Keratinocyte (primary cell): ENCODE data around the gene ERVK3-1. TPM values are rescaled to one million over a fixed set of nuclear protein-coding genes. Genes with fewer than 3 reads are reported as not detected.

Experiments
- DNase-seq: peaks from one replicate; pipeline ENCODE4 v3.0.0-alpha.2; 2011; ENCODE audit warnings: low read depth, missing footprints, low spot score
- FAIRE-seq: peaks from 2 replicates; lab custom pipeline; 2011; peaks lifted over from hg19 to GRCh38; lab: Jason Lieb, UNC
- H2AFZ ChIP-seq: 2 replicates; pipeline ENCODE4 v1.6.0; 2012; ENCODE audit warnings: low read length, control low read depth, inconsistent platforms; ENCODE audit not compliant: control insufficient read depth
- H3K27ac ChIP-seq: 2 replicates; pipeline ENCODE4 v1.5.1; 2011; ENCODE audit warnings: low read length; ENCODE audit not compliant: control insufficient read depth, insufficient read depth
- H3K27me3 ChIP-seq: 3 replicates; pipeline ENCODE4 v1.6.0; 2011; ENCODE audit warnings: low read length; ENCODE audit not compliant: control insufficient read depth, insufficient read depth; ENCODE audit errors: extremely low read depth
- H3K36me3 ChIP-seq, 2 experiments: 2 replicates in 1 of 2; 3 replicates in 1 of 2; pipeline ENCODE4 v1.5.1; 2011; ENCODE audit warnings: low read length in 2 of 2, mild to moderate bottlenecking in 1 of 2; ENCODE audit not compliant: control insufficient read depth in 2 of 2, insufficient read depth in 2 of 2; ENCODE audit errors: extremely low read depth in 1 of 2
- H3K4me1 ChIP-seq: 3 replicates; pipeline ENCODE4 v1.5.1; 2011; ENCODE audit warnings: low read length; ENCODE audit not compliant: control insufficient read depth, insufficient read depth; ENCODE audit errors: extremely low read depth
- H3K4me2 ChIP-seq: 3 replicates; pipeline ENCODE4 v1.6.0; 2011; ENCODE audit warnings: low read depth, low read length; ENCODE audit not compliant: control insufficient read depth, insufficient read depth; ENCODE audit errors: extremely low read depth
- H3K4me3 ChIP-seq, 3 experiments: fragments of 200-600 bp in 1 of 3; sonication (generic) in 1 of 3; 2 replicates in 2 of 3; 3 replicates in 1 of 3; pipeline ENCODE4 v1.5.1; 2011 to 2016; ENCODE audit warnings: low read length in 3 of 3, mild to moderate bottlenecking in 3 of 3, control low read depth in 2 of 3, inconsistent platforms in 1 of 3, low read depth in 1 of 3, mixed read lengths in 1 of 3, mixed run types in 1 of 3, moderate library complexity in 1 of 3; ENCODE audit not compliant: control insufficient read depth in 2 of 3, insufficient read depth in 2 of 3; ENCODE audit errors: extremely low read depth in 1 of 3
- H3K79me2 ChIP-seq: 2 replicates; pipeline ENCODE4 v1.6.0; 2012; ENCODE audit warnings: low read length; ENCODE audit not compliant: control insufficient read depth, insufficient read depth
- H3K9ac ChIP-seq: 3 replicates; pipeline ENCODE4 v1.6.0; 2011; ENCODE audit warnings: low read length; ENCODE audit not compliant: control insufficient read depth, insufficient read depth; ENCODE audit errors: extremely low read depth
- H3K9me1 ChIP-seq: 3 replicates; pipeline ENCODE4 v1.6.0; 2011; ENCODE audit warnings: low read length; ENCODE audit not compliant: control insufficient read depth, insufficient read depth; ENCODE audit errors: extremely low read depth
- H3K9me3 ChIP-seq: 2 replicates; pipeline ENCODE4 v1.5.1; 2012; ENCODE audit warnings: low read depth, low read length; ENCODE audit not compliant: control insufficient read depth
- H4K20me1 ChIP-seq: 3 replicates; pipeline ENCODE4 v1.6.0; 2011; ENCODE audit warnings: low read length; ENCODE audit not compliant: control insufficient read depth, insufficient read depth; ENCODE audit errors: extremely low read depth
- CTCF ChIP-seq, 3 experiments: IDR thresholded peaks in 1 of 3; conservative IDR thresholded peaks in 1 of 3; optimal IDR thresholded peaks in 1 of 3; 2 replicates in 2 of 3; 3 replicates in 1 of 3; pipeline versions ENCODE3 to v1.5.1; 2011; ENCODE audit warnings: low read length in 3 of 3, mild to moderate bottlenecking in 3 of 3, moderate library complexity in 2 of 3, control low read depth in 1 of 3, inconsistent platforms in 1 of 3; ENCODE audit not compliant: insufficient read depth in 2 of 3; ENCODE audit errors: extremely low read depth in 1 of 3
- EZH2 ChIP-seq: IDR thresholded peaks from one replicate; pipeline ENCODE4 v1.6.1; 2012; ENCODE audit warnings: inconsistent platforms, mild to moderate bottlenecking, low read length, moderate library complexity
- dilution Hi-C: fragments of 300-500 bp; cut with MboI; formaldehyde crosslinking; loops from one replicate; pipeline ENCODE4 v1.7.0; 2020; ENCODE audit warnings: low sequenced_read_pairs; ENCODE audit not compliant: extremely low pct_ligation_motif_present
- polyA plus RNA-seq, 5 experiments: library from polyadenylated mRNA; depleted of rRNA in 3 of 5; stranded (reverse) in 3 of 5; stranded (forward) in 1 of 5; unstranded in 1 of 5; fragments of >200 nt; gene quantifications; 1 replicate in 1 of 5; 2 replicates in 3 of 5; 3 replicates in 1 of 5; pipeline versions ENCODE4 v1.2.1 to v1.2.3, GENCODE V29; 2011 to 2012; ENCODE audit warnings: missing spikeins in 2 of 5, low read depth in 1 of 5, low replicate concordance in 1 of 5

The ERVK3-1 gene
- polyA plus RNA-seq, 1 donor (not counting 4 experiments of a cell fraction or from before 2014, with no cell fraction given), result 48.6 TPM

GRCh38 chr19:58335630-58336029, 30.5 kb downstream of the ERVK3-1 start:
- no peak for TF ChIP-seq EZH2
- TF ChIP-seq CTCF (optimal IDR thresholded peaks at IDR 0.05 in 1 of 3, IDR thresholded peaks at IDR 0.05 in 1 of 3, conservative IDR thresholded peaks at IDR 0.05 in 1 of 3; ENCODE audit: extremely low read depth in 1 of 3, insufficient read depth in 2 of 3, low read length in 3 of 3), result no peak
- no peaks in the 10 kb centered on the region for H3K9me1 ChIP-seq
- H3K4me2 ChIP-seq, result no peak overlapping the region
- no peak overlapping the region for H3K4me3 ChIP-seq
- FAIRE-seq (no peak), DNase-seq (no peak)
- no peak overlapping the region for H3K9ac ChIP-seq
- no peaks in the 10 kb centered on the region for H3K27me3 ChIP-seq
- dilution Hi-C loops, result no loop called here
- H3K79me2 ChIP-seq, result no peaks in the 10 kb centered on the region
- H3K36me3 ChIP-seq, result peaks cover 12 to 18% of the 10 kb centered on the region in 2 experiments
- H3K9me3 ChIP-seq, result peaks cover 9% of the 10 kb centered on the region
- H2AFZ ChIP-seq, result no peak overlapping the region
- H3K27ac ChIP-seq, result no peak overlapping the region
- no peaks in the 10 kb centered on the region for H4K20me1 ChIP-seq
- H3K4me1 ChIP-seq, result peaks cover 2% of the 10 kb centered on the region

DNA sequence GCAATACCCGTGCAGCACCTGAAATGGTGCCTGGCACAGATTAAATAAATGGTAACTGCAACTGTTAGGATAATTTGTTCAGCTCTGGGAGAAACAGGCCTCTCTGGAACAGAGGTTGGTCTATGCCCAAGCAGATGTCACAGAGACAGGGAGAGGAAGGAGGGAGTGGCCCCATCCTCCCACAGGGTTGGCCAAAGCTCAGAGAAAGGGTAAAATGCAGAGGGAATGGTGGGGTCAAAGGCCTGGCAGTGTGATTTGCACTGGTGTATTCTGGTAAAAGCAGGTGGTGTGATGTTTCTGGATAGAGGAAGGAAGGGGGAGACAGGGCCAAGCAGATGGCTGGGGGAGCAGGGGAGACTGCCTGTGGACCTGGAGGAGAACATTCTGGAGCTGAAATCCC, 31.0 kb downstream of the ERVK3-1 start:
- Histone ChIP-seq H3K9me3 (peaks cover 9% of the 10 kb centered on the region), H4K20me1 (no peaks in the 10 kb centered on the region), H3K79me2 (no peaks in the 10 kb centered on the region), H3K27me3 (no peaks in the 10 kb centered on the region), H3K4me1 (no peaks in the 10 kb centered on the region), H3K27ac (no peak overlapping the region), H2AFZ (no peak overlapping the region), H3K4me3 (no peak overlapping the region), H3K36me3 (peaks cover 12 to 18% of the 10 kb centered on the region in 2 experiments), H3K9me1 (no peaks in the 10 kb centered on the region), H3K9ac (no peak overlapping the region), H3K4me2 (no peak overlapping the region)
- TF ChIP-seq CTCF (optimal IDR thresholded peaks at IDR 0.05 in 1 of 3, IDR thresholded peaks at IDR 0.05 in 1 of 3, conservative IDR thresholded peaks at IDR 0.05 in 1 of 3; ENCODE audit: extremely low read depth in 1 of 3, insufficient read depth in 2 of 3, low read length in 3 of 3) (no peak), EZH2 (no peak)
- dilution Hi-C loops, result no loop called here
- FAIRE-seq (no peak), DNase-seq (no peak)
